Coronary artery (tissue), 2 donors: ENCODE results near the gene ARL8A.
"Not testable (repeated sequence)": the region's sequence is repeated elsewhere in the genome, so short reads cannot be mapped to it uniquely, and the experiment has no call there.

ENCODE experiments used
- DNase-seq: peaks from one replicate; pipeline ENCODE4 v3.0.0-alpha.2; 2017; ENCODE audit warnings: low spot score
- H3K27ac ChIP-seq, 2 donors: fragments of 200-600 bp; sonication (generic); one replicate each; pipeline ENCODE4 v1.5.1; 2016 to 2019
- H3K4me3 ChIP-seq: fragments of 200-600 bp; sonication (generic); 2 replicates; pipeline ENCODE4 v1.5.1; 2016; ENCODE audit warnings: mild to moderate bottlenecking, moderate library complexity
- CTCF ChIP-seq: fragments of 200-600 bp; sonication (generic); IDR thresholded peaks from one replicate; pipeline ENCODE4 v1.5.1; 2019; ENCODE audit warnings: antibody characterized with exemption

The ARL8A gene

GRCh38 chr1:202116287-202116686 lies 28.2 kb downstream of the ARL8A start:
- no peak for DNase-seq
- Histone ChIP-seq H3K4me3 (no peak overlapping the region), H3K27ac (no peak overlapping the region)
- TF ChIP-seq CTCF, result no peak

- TF ChIP-seq CTCF, result no peak
- Histone ChIP-seq H3K27ac (no peak overlapping the region), H3K4me3 (no peak overlapping the region)
- DNase-seq, result no peak
Measured at GRCh38 chr1:202113690-202114300, 30.7 kb downstream of the ARL8A start.

GRCh38 chr1:202112859-202113689 lies 31.5 kb downstream of the ARL8A start:
- H3K27ac ChIP-seq, result peak overlapping the region in 1 of 2 donors; percentile 33
- no peak for DNase-seq
- H3K4me3 ChIP-seq, result no peak overlapping the region
- no peak for TF ChIP-seq CTCF

- not testable (repeated sequence) for H3K4me3 ChIP-seq, H3K27ac ChIP-seq, DNase-seq
Measured at GRCh38 chr1:202111589-202111988, 32.9 kb downstream of the ARL8A start.

- H3K27ac ChIP-seq, result no peak overlapping the region
- no peak for TF ChIP-seq CTCF
- DNase-seq, result no peak
- no peak overlapping the region for H3K4me3 ChIP-seq
Measured at GRCh38 chr1:202110977-202111376, 33.6 kb downstream of the ARL8A start.

GRCh38 chr1:202107801-202108731 lies 36.5 kb downstream of the ARL8A start:
- TF ChIP-seq CTCF, result no peak
- no peak overlapping the region for H3K27ac ChIP-seq
- no peak overlapping the region for H3K4me3 ChIP-seq
- no peak for DNase-seq

GRCh38 chr1:202107321-202107761 lies 37.2 kb downstream of the ARL8A start:
- no peak overlapping the region for H3K4me3 ChIP-seq
- no peak overlapping the region for H3K27ac ChIP-seq
- no peak for TF ChIP-seq CTCF
- no peak for DNase-seq
